HuH-7.5 (cell line): ENCODE results near the gene GPR62.
"Not testable (repeated sequence)": the region's sequence is repeated elsewhere in the genome, so short reads cannot be mapped to it uniquely, and the experiment has no call there.

Experiments
- DNase-seq: peaks from one replicate; pipeline ENCODE4 v3.0.0; 2011; ENCODE audit warnings: low spot score

Gene GPR62

DNA sequence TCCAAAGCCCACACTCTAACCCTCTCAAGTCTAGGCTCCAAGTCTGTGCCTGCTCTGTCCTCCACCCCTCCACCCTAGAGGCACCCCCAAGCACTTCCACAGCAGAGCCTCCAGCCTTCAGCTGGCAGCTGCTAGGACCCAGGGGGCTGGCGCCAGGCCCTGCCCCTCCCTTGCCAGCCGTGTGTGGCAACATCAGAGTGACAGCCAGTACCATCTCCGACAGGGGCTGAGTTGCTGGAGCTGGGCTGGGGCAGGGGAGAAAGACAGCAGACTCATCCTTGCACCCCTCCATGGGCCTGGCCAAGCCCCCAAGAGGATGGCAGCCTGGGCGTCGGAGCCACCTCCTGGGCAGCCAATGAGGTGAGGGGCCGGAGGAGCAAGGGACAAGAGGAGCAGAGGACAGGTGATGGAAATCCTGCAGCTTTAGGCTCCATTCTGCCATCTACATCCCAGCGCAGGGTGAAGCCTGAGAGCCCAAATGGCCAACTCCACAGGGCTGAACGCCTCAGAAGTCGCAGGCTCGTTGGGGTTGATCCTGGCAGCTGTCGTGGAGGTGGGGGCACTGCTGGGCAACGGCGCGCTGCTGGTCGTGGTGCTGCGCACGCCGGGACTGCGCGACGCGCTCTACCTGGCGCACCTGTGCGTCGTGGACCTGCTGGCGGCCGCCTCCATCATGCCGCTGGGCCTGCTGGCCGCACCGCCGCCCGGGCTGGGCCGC, at the start of gene GPR62:
TSS of gene GPR62 (plus strand) at position 207 of the 718 bp plus-strand sequence. CDS start at position 479, 272 bp downstream.
- no peak for DNase-seq

DNA sequence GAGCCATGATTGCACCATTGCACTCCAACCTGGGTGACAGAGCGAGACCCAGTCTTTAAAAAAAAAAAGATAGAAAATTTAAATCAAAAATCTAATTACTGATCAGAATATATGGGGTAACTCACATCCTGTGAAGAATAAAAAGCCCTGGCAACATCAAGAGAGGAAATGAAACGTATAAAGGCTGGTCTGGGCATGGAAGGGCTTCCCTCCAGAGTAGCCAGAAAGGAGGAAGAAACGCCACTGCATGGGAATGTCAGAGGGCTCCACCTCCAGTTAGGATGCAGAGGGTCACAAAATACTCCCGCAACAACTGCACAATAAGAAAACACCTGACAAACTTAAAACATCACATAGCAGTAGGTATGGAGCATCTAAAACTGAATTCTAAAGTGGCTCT, 47.2 kb upstream of the GPR62 start:
- no peak for DNase-seq

DNA sequence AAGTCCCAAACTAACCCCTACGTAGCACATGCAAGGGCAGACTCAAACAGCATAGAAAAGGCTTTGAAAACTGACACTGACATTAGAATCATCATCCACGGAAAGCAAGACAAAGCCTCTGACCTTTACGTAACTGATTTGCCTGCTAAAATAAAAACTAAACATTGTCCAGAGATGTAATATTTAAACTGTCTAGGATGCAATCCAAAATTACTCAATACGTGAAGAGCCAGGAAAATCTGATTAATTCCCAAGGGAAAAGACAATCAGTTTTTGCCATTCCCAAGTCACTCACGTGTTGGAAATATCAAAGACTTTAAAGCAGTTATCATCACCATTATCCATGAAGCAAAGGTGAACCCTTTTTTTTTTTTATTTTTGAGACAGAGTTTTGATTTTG, 38.8 kb upstream of the GPR62 start:
- DNase-seq = no peak

DNA sequence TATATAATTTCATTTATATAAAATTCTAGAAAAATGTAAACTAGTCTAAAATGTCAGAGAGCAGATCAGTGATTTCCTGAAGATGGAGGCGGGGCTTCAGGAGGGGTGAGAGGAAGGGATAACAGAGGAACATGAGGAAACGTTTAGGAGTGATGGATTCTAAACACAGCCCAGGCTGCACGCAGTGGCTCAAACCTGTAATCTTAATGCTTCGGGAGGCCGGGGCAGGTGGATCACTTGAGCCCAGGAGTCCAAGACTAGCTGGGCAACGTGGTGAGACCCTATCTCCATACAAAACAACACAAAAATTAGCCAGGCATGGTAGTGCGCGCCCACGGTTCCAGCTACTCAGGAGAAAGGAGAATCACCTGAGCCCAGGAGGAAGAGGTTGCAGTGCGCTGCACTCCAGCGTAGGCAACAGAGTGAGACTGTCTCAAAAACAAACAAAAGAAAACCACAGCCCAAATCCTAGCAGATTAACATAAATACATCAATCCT, 34.1 kb upstream of the GPR62 start:
- DNase-seq = no peak

DNA sequence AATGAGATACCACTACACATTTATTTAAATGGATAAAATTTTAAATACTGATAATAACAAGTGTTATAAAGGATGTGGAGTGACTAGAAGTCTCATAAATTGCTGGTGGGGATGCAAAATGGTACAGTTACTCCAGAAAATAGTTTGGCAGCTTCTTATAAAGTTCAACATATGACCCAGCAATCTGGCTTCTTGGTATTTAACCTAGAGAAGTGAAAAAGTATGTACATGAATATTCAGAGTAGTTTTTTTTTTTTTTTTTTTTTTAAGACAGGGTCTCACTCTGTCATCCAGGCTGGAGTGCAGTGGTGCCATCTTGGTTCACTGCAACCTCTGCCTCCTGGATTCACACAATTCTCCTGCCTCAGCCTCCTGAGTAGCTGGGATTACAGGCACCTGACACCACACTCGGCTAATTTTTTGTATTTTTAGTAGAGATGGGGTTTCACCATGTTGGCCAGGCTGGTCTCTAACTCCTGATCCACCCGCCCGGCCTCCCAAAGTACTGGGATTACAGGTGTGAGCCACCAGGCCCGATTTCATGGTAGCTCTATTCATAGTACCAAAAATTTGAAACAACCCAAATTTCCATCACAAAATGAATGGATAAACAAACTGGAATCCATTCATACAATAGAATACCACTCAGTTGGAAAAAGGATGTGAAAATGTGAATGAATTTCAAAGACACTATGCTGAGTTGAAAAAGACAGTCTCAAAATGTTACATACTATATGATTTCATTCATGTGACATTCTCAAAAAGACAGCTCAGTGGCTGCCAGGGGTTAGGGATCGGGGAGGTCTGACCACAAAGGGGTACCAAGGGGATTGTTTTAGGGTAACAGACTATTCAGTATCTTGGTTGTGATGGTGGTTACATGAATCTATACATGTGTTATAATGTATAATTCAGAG, 27.9 kb upstream of the GPR62 start:
- DNase-seq = no peak

GRCh38 chr3:51928438-51928837, 26.7 kb upstream of the GPR62 start:
- DNase-seq = no peak

DNA sequence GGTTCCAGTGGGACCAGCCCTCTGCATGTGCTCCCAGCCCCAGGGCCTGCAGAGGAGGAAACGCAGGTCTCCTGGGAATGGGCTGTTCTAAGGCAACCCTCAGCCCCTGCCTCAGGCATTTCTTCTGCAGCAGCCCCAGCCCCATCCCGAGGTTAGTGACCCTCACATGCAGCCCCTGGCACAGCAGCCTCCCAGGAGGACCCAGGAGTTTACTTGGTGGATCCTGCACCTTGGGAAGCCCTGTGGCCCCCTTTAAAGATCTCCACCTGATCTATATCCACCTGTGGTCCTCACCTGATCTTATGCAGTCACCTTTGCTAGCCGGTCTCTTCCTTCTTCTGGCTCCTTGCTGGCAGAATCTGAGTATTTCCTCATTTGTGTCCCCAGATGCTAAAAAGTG, 26.2 kb upstream of the GPR62 start:
- not testable (repeated sequence) for DNase-seq

DNA sequence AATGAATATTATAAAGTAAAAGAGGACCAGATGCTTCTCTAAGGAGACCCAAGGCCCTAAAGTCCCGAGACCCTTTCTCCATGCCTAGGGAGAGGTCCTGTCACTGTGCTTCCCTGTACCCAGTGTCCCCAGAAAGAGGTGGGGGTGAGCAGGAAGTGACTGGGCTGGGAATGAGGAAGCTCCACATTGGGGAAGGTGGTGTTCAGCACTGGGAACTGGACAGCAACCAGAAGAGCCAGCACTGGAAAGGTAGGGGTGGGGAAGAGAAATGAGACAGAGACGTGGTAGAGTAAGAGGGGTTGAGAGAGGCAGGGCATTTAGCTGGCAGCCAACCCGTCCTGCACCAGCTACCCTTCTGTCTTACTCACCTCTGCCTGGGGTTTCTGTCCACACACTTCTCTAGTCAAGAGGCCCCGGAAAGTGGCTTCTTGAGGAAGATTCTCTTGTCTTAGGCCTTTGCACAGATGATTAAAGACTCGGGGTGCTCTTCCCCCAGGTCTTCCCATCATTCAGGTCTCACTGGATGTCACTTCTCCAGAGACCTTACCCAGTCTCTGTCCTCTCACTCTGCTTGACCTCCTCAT, 25.7 kb upstream of the GPR62 start:
- DNase-seq = no peak

DNA sequence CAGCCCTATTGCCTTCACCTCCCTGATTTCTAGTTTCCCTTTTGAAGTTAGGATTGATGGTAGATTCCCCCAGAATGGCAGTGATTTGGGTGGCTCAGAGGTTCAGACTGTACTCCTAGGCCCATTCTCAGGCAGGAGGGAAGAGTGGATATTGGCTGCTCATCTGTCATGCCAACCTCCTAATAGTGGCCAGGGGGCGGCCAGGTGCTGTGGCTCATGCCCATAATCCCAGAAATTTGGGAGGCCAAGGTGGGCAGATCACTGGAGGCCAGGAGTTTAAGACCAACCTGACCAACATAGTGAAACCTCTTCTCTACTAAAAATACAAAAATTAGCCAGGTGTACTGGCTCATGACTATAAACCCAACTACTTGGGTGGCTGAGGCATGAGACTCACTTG, 24.7 kb upstream of the GPR62 start:
- DNase-seq = no peak

DNA sequence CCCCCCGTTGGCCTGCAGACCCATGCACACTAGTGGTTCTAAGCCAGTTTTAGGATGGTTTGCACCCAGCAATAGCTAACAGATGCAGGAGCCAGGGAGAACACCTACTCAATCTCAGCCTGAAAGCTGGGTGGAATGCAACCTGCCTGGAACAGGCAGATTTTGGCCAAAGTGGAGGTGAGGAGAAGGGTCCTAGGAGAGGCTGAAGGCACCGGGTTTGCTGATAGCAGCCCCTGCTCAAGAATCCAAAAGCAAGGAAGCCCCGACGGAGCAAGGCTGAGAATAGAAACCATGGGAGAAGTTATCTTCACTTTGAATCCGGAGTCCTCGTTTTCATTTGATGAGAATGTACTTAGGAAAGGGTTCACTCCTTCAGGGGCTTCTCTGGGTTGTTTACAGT, 23.4 kb upstream of the GPR62 start:
- DNase-seq = no peak

- DNase-seq = no peak
Measured at GRCh38 chr3:51932471-51933370, 22.5 kb upstream of the GPR62 start.

DNA sequence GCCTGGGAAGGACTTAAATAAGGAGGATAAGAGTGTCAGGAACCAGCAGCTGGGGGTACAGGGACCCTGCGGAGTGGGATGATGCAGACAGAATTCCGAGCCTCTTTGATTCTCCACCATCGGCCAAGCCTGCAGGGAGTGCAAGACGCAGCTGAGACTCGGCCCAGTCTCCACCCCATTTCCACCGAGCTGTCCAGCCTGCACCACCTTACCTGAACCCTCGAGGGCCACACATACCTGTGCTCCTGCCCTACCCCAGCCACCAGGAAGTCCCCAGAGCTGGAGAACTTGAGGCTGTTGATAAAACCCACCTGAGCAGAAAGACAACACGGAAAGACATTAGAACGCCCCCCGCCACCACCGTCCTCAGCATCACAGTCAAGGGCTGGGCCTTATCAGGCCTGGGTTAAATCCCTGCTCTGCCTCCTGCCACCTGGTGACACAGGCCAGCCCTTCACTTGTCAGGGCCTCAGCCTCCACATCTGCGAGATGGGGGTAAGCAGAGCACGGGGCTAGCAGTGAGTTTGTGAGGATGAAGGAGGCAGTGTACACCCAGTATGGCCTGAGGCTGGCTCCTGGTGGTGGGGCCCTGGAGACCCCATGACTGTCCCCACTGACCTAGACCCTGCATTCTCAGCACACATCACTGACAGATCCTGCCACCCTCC, 21.6 kb upstream of the GPR62 start:
- no peak for DNase-seq

DNA sequence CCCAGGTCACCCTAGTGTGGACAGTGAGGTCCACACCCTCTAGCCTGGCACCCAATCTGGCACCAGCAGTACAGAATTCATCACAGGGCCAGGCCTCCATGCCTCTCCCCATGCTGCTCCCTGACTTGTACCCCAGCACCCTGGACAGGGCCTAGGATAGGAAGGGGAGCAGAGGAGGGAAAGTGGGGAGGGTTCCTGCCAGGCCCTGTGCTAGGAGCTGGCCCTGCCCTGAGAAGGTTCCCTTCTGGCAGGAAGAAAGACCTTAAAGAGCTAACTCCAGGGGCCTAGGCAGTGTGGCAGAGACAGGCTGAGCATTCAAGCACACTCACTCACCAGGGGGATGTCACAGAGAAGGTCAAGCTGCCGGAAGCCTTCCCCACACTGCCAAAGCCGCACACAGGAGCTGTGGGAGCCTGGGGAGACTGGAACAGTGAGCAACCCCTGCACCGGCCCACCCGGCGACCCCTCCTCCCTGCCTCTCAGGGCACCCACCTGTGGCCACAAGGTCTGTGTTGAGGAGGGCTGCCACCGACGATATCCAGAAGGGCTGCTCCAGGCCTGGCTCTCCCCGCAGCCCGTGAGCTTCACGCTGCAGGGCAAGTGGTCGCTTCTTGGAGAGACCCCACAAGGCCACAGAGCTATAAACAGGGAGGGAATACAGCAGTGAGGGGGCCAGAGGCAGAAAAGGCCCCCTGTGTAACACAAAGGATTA, 20.9 kb upstream of the GPR62 start:
- no peak for DNase-seq

GRCh38 chr3:51934991-51935885, 19.9 kb upstream of the GPR62 start:
- no peak for DNase-seq

- no peak for DNase-seq
Measured at GRCh38 chr3:51935886-51936755, 19.1 kb upstream of the GPR62 start.

- DNase-seq = no peak
Measured at GRCh38 chr3:51937014-51937413, 18.2 kb upstream of the GPR62 start.

GRCh38 chr3:51937611-51938450, 17.4 kb upstream of the GPR62 start:
- no peak for DNase-seq
